Breast epithelium (tissue), 4 donors: Measurements from ENCODE around the gene IQGAP3. TPM values are rescaled to one million over a fixed set of nuclear protein-coding genes. Genes with fewer than 3 reads are reported as not detected.
"Not testable (repeated sequence)": the region's sequence is repeated elsewhere in the genome, so short reads cannot be mapped to it uniquely, and the experiment has no call there.

Experiments used
- DNase-seq, 2 donors: peaks; one replicate each; pipeline ENCODE4 v3.0.0-alpha.2; 2019; ENCODE audit warnings: low spot score in 2 of 2
- H3K27ac ChIP-seq, 2 donors: fragments of 200-600 bp; sonication (generic) in 1 of 2; one replicate each; pipeline ENCODE4 v1.5.1; 2016 to 2019; ENCODE audit warnings: mild to moderate bottlenecking in 1 of 2
- H3K27me3 ChIP-seq, 2 donors: fragments of 200-600 bp; sonication (generic) in 1 of 2; one replicate each; pipeline versions ENCODE4 v1.5.1 to v1.6.0; 2017 to 2019; ENCODE audit warnings: control low read depth in 1 of 2, mild to moderate bottlenecking in 1 of 2
- H3K36me3 ChIP-seq: fragments of 200-600 bp; one replicate; pipeline ENCODE4 v1.5.1; 2019
- H3K4me1 ChIP-seq, 2 donors: fragments of 200-600 bp; sonication (generic); one replicate each; pipeline ENCODE4 v1.5.1; 2016 to 2019; ENCODE audit warnings: control low read depth in 1 of 2
- H3K4me3 ChIP-seq, 3 donors: fragments of 200-600 bp; sonication (generic); 1 replicate in 2 of 3; 2 replicates in 1 of 3; pipeline ENCODE4 v1.5.1; 2016 to 2019; ENCODE audit warnings: mild to moderate bottlenecking in 3 of 3, moderate library complexity in 2 of 3
- H3K9me3 ChIP-seq, 2 donors: fragments of 200-600 bp; sonication (generic) in 1 of 2; one replicate each; pipeline ENCODE4 v1.5.1; 2016 to 2019; ENCODE audit warnings: control low read depth in 1 of 2
- CTCF ChIP-seq, 3 donors: fragments of 450-650 bp; IDR thresholded peaks; one replicate each; pipeline ENCODE4 v1.5.1; 2016 to 2017; ENCODE audit warnings: antibody characterized with exemption in 3 of 3, mild to moderate bottlenecking in 3 of 3, moderate library complexity in 3 of 3
- POLR2A ChIP-seq: fragments of 450-650 bp; IDR thresholded peaks from one replicate; pipeline ENCODE4 v1.6.1; 2016; ENCODE audit warnings: antibody characterized with exemption, mild to moderate bottlenecking, moderate library complexity
- POLR2AphosphoS5 ChIP-seq, 3 donors: sonication (generic); formaldehyde crosslinking; IDR thresholded peaks; one replicate each; pipeline ENCODE4 v1.6.1; 2017; ENCODE audit warnings: antibody characterized with exemption in 3 of 3
- intact Hi-C: fragments of 100-400 bp; cut with DNase I; formaldehyde crosslinking; loops from one replicate; pipeline ENCODE4 v1.15.1; 2023; ENCODE audit warnings: low total_unique reads
- total RNA-seq, 3 donors: library from RNA; depleted of rRNA; stranded (reverse); fragments of >200 nt; gene quantifications; one replicate each; pipeline ENCODE4 v1.1.0, GENCODE V29; 2016

IQGAP3 gene
- 1 to 10 TPM in 1 of 3 donors, under 1 TPM in 2; under 0.01 to 1.4 (median 0.15) TPM for total RNA-seq

GRCh38 chr1:156571919-156572662, at the start of gene IQGAP3:
Gene IQGAP3 (minus strand): TSS chr1:156572565. CDS start chr1:156572529, 36 bp downstream.
- intact Hi-C loops: no loop called here
- Histone ChIP-seq H3K36me3 (no peaks in the 10 kb centered on the region), H3K27me3 (peaks cover 0 to 6% of the 10 kb centered on the region in 2 donors), H3K4me3 (peak within 1 kb of the TSS; percentile 34 to 63 (median 50)), H3K9me3 (no peaks in the 10 kb centered on the region), H3K27ac (no peak within 1 kb of the TSS), H3K4me1 (no peaks in the 10 kb centered on the region)
- TF ChIP-seq POLR2AphosphoS5 (IDR thresholded peaks at IDR 0.05) (peak; percentile 53 to 84 (median 62)), POLR2A (no peak)
- peak; percentile 77 to 84 for DNase-seq

GRCh38 chr1:156619582-156619955, 47.2 kb upstream of the IQGAP3 start:
- Histone ChIP-seq H3K27ac (no peak overlapping the region), H3K27me3 (peaks cover 5 to 26% of the 10 kb centered on the region in 2 donors), H3K4me3 (no peak overlapping the region), H3K4me1 (peaks cover 5% of the 10 kb centered on the region in 2 donors), H3K36me3 (no peaks in the 10 kb centered on the region), H3K9me3 (no peaks in the 10 kb centered on the region)
- TF ChIP-seq CTCF (IDR thresholded peaks at IDR 0.05): no peak
- no peak for DNase-seq
- intact Hi-C loops: no loop called here

GRCh38 chr1:156618853-156619581, 46.7 kb upstream of the IQGAP3 start, which contains the start of gene HAPLN2:
Gene HAPLN2 (plus strand): TSS chr1:156619415. CDS start chr1:156623491, 4,076 bp downstream.
- no peaks in the 10 kb centered on the region for H3K4me1 ChIP-seq
- intact Hi-C loops: no loop called here
- DNase-seq: no peak
- H3K4me3 ChIP-seq: no peak within 1 kb of the TSS
- peaks cover 5 to 21% of the 10 kb centered on the region in 2 donors for H3K27me3 ChIP-seq
- H3K9me3 ChIP-seq: no peaks in the 10 kb centered on the region
- H3K27ac ChIP-seq: no peak within 1 kb of the TSS
- no peak for TF ChIP-seq POLR2A
- no peak for TF ChIP-seq POLR2AphosphoS5 (IDR thresholded peaks at IDR 0.05)
- peak in 1 of 3 donors; percentile 17 for TF ChIP-seq CTCF (IDR thresholded peaks at IDR 0.05)
- no peaks in the 10 kb centered on the region for H3K36me3 ChIP-seq

GRCh38 chr1:156616463-156616862, 44.1 kb upstream of the IQGAP3 start:
- intact Hi-C loops: no loop called here
- no peak for TF ChIP-seq POLR2A
- TF ChIP-seq POLR2AphosphoS5 (IDR thresholded peaks at IDR 0.05): no peak
- peak overlapping the region in 2 of 3 donors; percentile 19 to 43 for H3K4me3 ChIP-seq
- H3K4me1 ChIP-seq: no peaks in the 10 kb centered on the region
- DNase-seq: no peak
- H3K27ac ChIP-seq: peak overlapping the region; percentile 13 to 81
- no peaks in the 10 kb centered on the region for H3K9me3 ChIP-seq
- H3K27me3 ChIP-seq: peaks cover 0 to 14% of the 10 kb centered on the region in 2 donors
- no peaks in the 10 kb centered on the region for H3K36me3 ChIP-seq

- intact Hi-C loops: no loop called here
- Histone ChIP-seq H3K9me3 (no peaks in the 10 kb centered on the region), H3K4me3 (peak overlapping the region in 2 of 3 donors; percentile 19 to 43), H3K27me3 (peaks cover 0 to 14% of the 10 kb centered on the region in 2 donors), H3K36me3 (no peaks in the 10 kb centered on the region), H3K4me1 (no peaks in the 10 kb centered on the region), H3K27ac (peak overlapping the region; percentile 13 to 81)
- TF ChIP-seq POLR2AphosphoS5 (IDR thresholded peaks at IDR 0.05) (no peak), POLR2A (no peak), CTCF (IDR thresholded peaks at IDR 0.05) (no peak)
- no peak for DNase-seq
Measured at GRCh38 chr1:156615946-156616345, 43.6 kb upstream of the IQGAP3 start.

GRCh38 chr1:156612666-156613065, 40.3 kb upstream of the IQGAP3 start:
- no peak overlapping the region for H3K4me3 ChIP-seq
- no peaks in the 10 kb centered on the region for H3K36me3 ChIP-seq
- intact Hi-C loops: no loop called here
- DNase-seq: no peak
- H3K4me1 ChIP-seq: no peaks in the 10 kb centered on the region
- no peaks in the 10 kb centered on the region for H3K9me3 ChIP-seq
- no peaks in the 10 kb centered on the region for H3K27me3 ChIP-seq
- TF ChIP-seq POLR2A: no peak
- TF ChIP-seq POLR2AphosphoS5 (IDR thresholded peaks at IDR 0.05): no peak
- no peak for TF ChIP-seq CTCF (IDR thresholded peaks at IDR 0.05)
- no peak overlapping the region for H3K27ac ChIP-seq

- H3K27me3 ChIP-seq, H3K4me3 ChIP-seq, H3K9me3 ChIP-seq, H3K4me1 ChIP-seq, intact Hi-C loops, H3K27ac ChIP-seq, DNase-seq, H3K36me3 ChIP-seq: not testable (repeated sequence)
Measured at GRCh38 chr1:156610072-156610471, 37.7 kb upstream of the IQGAP3 start.
